K562 (cell line): ENCODE data around the gene C15orf62. TPM values are rescaled to one million over a fixed set of nuclear protein-coding genes. Genes with fewer than 3 reads are reported as not detected.

Experiments used
- CBX8 ChIP-seq: fragments of 200-600 bp; sonication (generic); IDR thresholded peaks from 2 replicates; pipeline ENCODE4 v1.6.1; 2012; ENCODE audit warnings: borderline replicate concordance, mixed run types, low read depth, mild to moderate bottlenecking, moderate library complexity, mixed read lengths, low read length, control low read depth, inconsistent platforms; ENCODE audit not compliant: poor library complexity, severe bottlenecking; ENCODE audit errors: extremely low read depth
- CCAR2 ChIP-seq: fragments of 200-400 bp; formaldehyde crosslinking; IDR thresholded peaks from 2 replicates; pipeline ENCODE4 v1.6.1; 2017; ENCODE audit warnings: mild to moderate bottlenecking, low read depth, low read length
- CTCF ChIP-seq, 3 experiments: IDR thresholded peaks in 2 of 3; conservative IDR thresholded peaks in 1 of 3; 2 replicates each; pipeline ENCODE4 v1.5.1; 2011 to 2012; ENCODE audit warnings: low read length in 3 of 3, mild to moderate bottlenecking in 3 of 3, control low read depth in 2 of 3, improper control_type of control experiment in 1 of 3, inconsistent platforms in 1 of 3, low read depth in 1 of 3, mixed read lengths in 1 of 3, moderate library complexity in 1 of 3; ENCODE audit not compliant: insufficient read depth in 2 of 3
- EGR1 ChIP-seq: fragments of 450-650 bp; conservative IDR thresholded peaks from 2 replicates; pipeline ENCODE4 v1.6.1; 2017; ENCODE audit warnings: mild to moderate bottlenecking
- KLF1 ChIP-seq: fragments of 450-650 bp; IDR thresholded peaks from 2 replicates; pipeline ENCODE4 v1.6.1; 2016; ENCODE audit warnings: missing genetic modification characterization, missing compliant biosample characterization
- L3MBTL2 ChIP-seq: fragments of 450-650 bp; IDR thresholded peaks from 2 replicates; pipeline ENCODE4 v1.6.1; 2016; ENCODE audit warnings: mild to moderate bottlenecking, moderate library complexity
- MEF2D ChIP-seq: conservative IDR thresholded peaks from 2 replicates; pipeline ENCODE4 v1.6.1; 2016; ENCODE audit warnings: low read depth, missing genetic modification characterization, missing compliant biosample characterization
- MGA ChIP-seq: fragments of 450-650 bp; IDR thresholded peaks from 2 replicates; pipeline ENCODE4 v1.6.1; 2016; ENCODE audit warnings: mild to moderate bottlenecking, moderate library complexity
- MLLT1 ChIP-seq, 2 experiments: fragments of 450-650 bp; IDR thresholded peaks; 2 replicates each; pipeline ENCODE4 v1.6.1; 2016
- PURB ChIP-seq: sonication (generic); formaldehyde crosslinking; IDR thresholded peaks from 2 replicates; pipeline ENCODE4 v1.9.0; 2021; ENCODE audit warnings: low read depth, mild to moderate bottlenecking, missing genetic modification reagents
- RBFOX2 ChIP-seq: fragments of 200-400 bp; formaldehyde crosslinking; IDR thresholded peaks from 2 replicates; pipeline ENCODE4 v1.6.1; 2017; ENCODE audit warnings: low read depth, mild to moderate bottlenecking, low read length, moderate library complexity
- SIRT6 ChIP-seq: IDR thresholded peaks from one replicate; pipeline ENCODE4 v1.6.1; 2012; ENCODE audit warnings: low read depth, mild to moderate bottlenecking, control low read depth, inconsistent platforms, low read length, moderate library complexity
- SRSF3 ChIP-seq: fragments of 200-400 bp; formaldehyde crosslinking; IDR thresholded peaks from 2 replicates; pipeline ENCODE4 v1.6.1; 2016; ENCODE audit warnings: mild to moderate bottlenecking, low read length, moderate library complexity; ENCODE audit not compliant: insufficient read depth
- TBP ChIP-seq: optimal IDR thresholded peaks from 2 replicates; pipeline ENCODE3; 2011; ENCODE audit warnings: low read depth, low read length, improper control_type of control experiment
- polyA plus RNA-seq, 8 experiments: library from polyadenylated mRNA; depleted of rRNA in 4 of 8; stranded (reverse) in 5 of 8; unstranded in 3 of 8; fragments of >200 nt; fragmentation: Nextera tagmentation in 2 of 8; fragmentation: Illumina TruSeq in 1 of 8; extraction: Ambion mirVana in 2 of 8; extraction: Trizol in 1 of 8; gene quantifications; 2 replicates each; pipeline versions ENCODE4 v1.2.1 to v1.2.3, GENCODE V29; 2011 to 2014; ENCODE audit warnings: inconsistent platforms in 1 of 8, missing spikeins in 1 of 8
- total RNA-seq, 7 experiments: library from RNA; depleted of rRNA in 6 of 7; stranded (reverse); fragments of >200 nt in 6 of 7; fragmentation: Illumina TruSeq in 2 of 7; extraction: Trizol in 2 of 7; gene quantifications; 2 replicates each; pipeline versions ENCODE4 v1.2.1 to v1.2.3, GENCODE V29; 2011 to 2021; ENCODE audit warnings: low replicate concordance in 1 of 7

The C15orf62 gene
- total and polyA plus RNA-seq, 9 of the 15 experiments (the other 6 are each of a cell fraction or from before 2014, with no cell fraction given): 0.01 to 0.76 (median 0.30) TPM; not detected in 1

- TF ChIP-seq MGA (no peak), CTCF (IDR thresholded peaks at IDR 0.05 in 2 of 3, conservative IDR thresholded peaks at IDR 0.05 in 1 of 3; ENCODE audit: insufficient read depth in 2 of 3, low read depth in 1 of 3, low read length in 3 of 3) (no peak), PURB (CRISPR knock-in tag) (no peak), EGR1 (peak; percentile 78), L3MBTL2 (peak; percentile 32; the same call in 1 of the 2 replicates), TBP (no peak), CCAR2 (no peak), MEF2D (no peak), CBX8 (no peak), MLLT1 (IDR thresholded peaks at IDR 0.05) (0 out of 4 replicates have a peak, but pooled peaks of 1 of the 2 experiments have one; percentile 44), KLF1 (tag) (no peak), RBFOX2 (peak; percentile 33; the same call in 1 of the 2 replicates), SIRT6 (no peak), SRSF3 (no peak)
Measured at GRCh38 chr15:40751745-40752144, 18.0 kb upstream of the C15orf62 start (continued).
